PC-9 (cell line): Measurements from ENCODE around the gene CFAP74. TPM values are rescaled to one million over a fixed set of nuclear protein-coding genes. Genes with fewer than 3 reads are reported as not detected.

Source experiments
- BruUV-seq: library from RNA; stranded (reverse); fragments of 400-500 nt; replicated peaks from 2 replicates; lab custom pipeline; 2021; lab: Mats Ljungman, UMichigan
- CTCF ChIA-PET: fragments of 300-600 bp; sonication (Branson Sonifier 250); formaldehyde crosslinking; loops from one replicate; lab custom pipeline; 2022; ENCODE audit warnings: antibody characterized with exemption; lab: Charles Lee
- POLR2A ChIA-PET: fragments of 300-600 bp; sonication (Branson Sonifier 250); formaldehyde crosslinking; loops from one replicate; lab custom pipeline; 2022; ENCODE audit warnings: antibody characterized with exemption; ENCODE audit not compliant: unreplicated experiment; lab: Charles Lee
- DNase-seq, 2 experiments: peaks; one replicate each; pipeline versions ENCODE4 v3.0.0 to v3.0.0-alpha.2; 2015 to 2022; ENCODE audit warnings: mixed read lengths in 1 of 2
- H2AFZ ChIP-seq: fragments of 200-600 bp; sonication (generic); 2 replicates; pipeline ENCODE4 v1.8.1; 2017; ENCODE audit warnings: antibody characterized with exemption
- H3F3A ChIP-seq: fragments of 200-600 bp; sonication (generic); 2 replicates; pipeline ENCODE4 v1.8.1; 2017; ENCODE audit warnings: antibody characterized with exemption, mild to moderate bottlenecking, low read depth; ENCODE audit not compliant: insufficient read depth
- H3K27ac ChIP-seq: fragments of 200-600 bp; sonication (generic); 2 replicates; pipeline ENCODE4 v1.6.1; 2016; ENCODE audit warnings: mixed run types
- H3K27me3 ChIP-seq: fragments of 200-600 bp; sonication (generic); 2 replicates; pipeline ENCODE4 v1.6.1; 2016; ENCODE audit warnings: low read depth, mixed run types; ENCODE audit not compliant: insufficient read depth
- H3K36me3 ChIP-seq: fragments of 200-600 bp; sonication (generic); 2 replicates; pipeline ENCODE4 v1.6.1; 2016; ENCODE audit warnings: low read depth, mixed run types
- H3K4me1 ChIP-seq: fragments of 200-600 bp; sonication (generic); replicated peaks from 2 replicates; pipeline ENCODE4 v1.6.1; 2016; ENCODE audit warnings: mixed run types; ENCODE audit not compliant: insufficient read depth
- H3K4me2 ChIP-seq: fragments of 200-600 bp; sonication (generic); 2 replicates; pipeline ENCODE4 v1.6.1; 2017; ENCODE audit warnings: mixed run types
- H3K4me3 ChIP-seq: fragments of 200-600 bp; sonication (generic); 2 replicates; pipeline ENCODE4 v1.6.1; 2016; ENCODE audit warnings: mixed run types
- H3K79me2 ChIP-seq: fragments of 200-600 bp; sonication (generic); 2 replicates; pipeline ENCODE4 v1.6.1; 2017; ENCODE audit warnings: low read depth, mixed run types
- H3K9me2 ChIP-seq: fragments of 200-600 bp; sonication (generic); 2 replicates; pipeline ENCODE4 v1.8.1; 2017; ENCODE audit warnings: mild to moderate bottlenecking; ENCODE audit not compliant: insufficient read depth
- H3K9me3 ChIP-seq: fragments of 200-600 bp; sonication (generic); 2 replicates; pipeline ENCODE4 v1.8.1; 2016; ENCODE audit warnings: low read depth; ENCODE audit not compliant: insufficient read depth
- H4K20me1 ChIP-seq: fragments of 200-600 bp; sonication (generic); 2 replicates; pipeline ENCODE4 v1.8.1; 2017; ENCODE audit not compliant: insufficient read depth
- EZH2 ChIP-seq: fragments of 200-600 bp; sonication (generic); IDR thresholded peaks from 2 replicates; pipeline ENCODE4 v1.8.0; 2017; ENCODE audit warnings: antibody characterized with exemption, low read depth
- intact Hi-C: fragments of 100-400 bp; cut with micrococcal nuclease; formaldehyde crosslinking; loops from one replicate; pipeline ENCODE4 v1.10.0; 2022; ENCODE audit not compliant: unreplicated experiment
- total RNA-seq: library from RNA; stranded (reverse); gene quantifications from 2 replicates; pipeline ENCODE4 v1.2.3, GENCODE V29; 2021
- TF ChIP-seq, protein P1 (sequence below): fragments of 200-600 bp; sonication (generic); conservative IDR thresholded peaks from 2 replicates; pipeline ENCODE4 v1.6.1; 2017; ENCODE audit warnings: mixed run types, antibody characterized with exemption, mild to moderate bottlenecking, moderate library complexity

Gene CFAP74
- total RNA-seq, 1 experiment from 2014 or later: 2.8 TPM

DNA sequence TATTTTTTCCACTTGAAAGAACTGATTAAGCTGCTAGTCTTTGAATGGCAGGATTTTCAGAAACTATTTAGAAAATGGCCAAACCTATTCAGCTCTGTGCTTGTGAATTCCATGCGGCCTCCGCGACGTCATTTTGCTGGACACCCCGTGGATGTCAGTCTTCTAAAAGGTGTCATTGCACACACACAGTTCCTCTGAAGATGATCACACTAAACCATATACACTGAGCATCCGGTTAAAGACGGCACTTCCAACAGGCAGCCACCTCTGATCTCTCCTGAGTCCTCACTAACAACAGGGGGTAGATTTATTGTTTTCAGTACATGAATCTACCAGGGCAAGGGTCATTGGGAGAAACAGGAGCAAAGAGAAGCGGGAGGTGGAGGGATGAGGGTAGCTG is 9.1 kb downstream of the CFAP74 start:
- POLR2A ChIA-PET: no interaction called here
- CTCF ChIA-PET: no interaction called here

DNA sequence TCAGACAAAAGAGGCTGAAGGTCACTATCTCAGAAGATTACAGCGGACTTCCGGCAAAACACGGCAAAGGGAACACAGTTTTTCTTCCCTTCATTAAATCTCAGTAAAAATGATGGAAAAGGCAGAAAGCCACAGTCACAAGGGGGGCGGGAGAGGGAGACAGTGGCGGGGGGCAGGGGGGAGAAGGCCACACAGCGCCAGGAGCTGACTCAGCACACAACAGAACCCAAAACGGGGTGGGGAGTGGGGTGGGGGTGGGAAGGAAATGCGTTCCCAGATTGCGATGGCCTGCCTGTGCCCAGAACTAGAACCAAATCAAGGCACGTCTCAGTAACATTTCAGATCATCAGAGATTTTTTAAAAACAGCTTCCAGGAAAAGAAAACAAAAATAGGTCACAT is 13.4 kb downstream of the CFAP74 start:
- no peaks in the 10 kb centered on the region for H3K9me3 ChIP-seq
- no peaks in the 10 kb centered on the region for H3K79me2 ChIP-seq
- H3K4me3 ChIP-seq: no peak overlapping the region
- POLR2A ChIA-PET: interaction anchor here (0.6 kb wide), 1 partner anchor 1712 kb away, joined by 37 read pairs; no protein-coding TSS in a partner anchor
- no peak for DNase-seq
- BruUV-seq: no TSS peak
- peaks cover 47% of the 10 kb centered on the region for H3K27me3 ChIP-seq
- CTCF ChIA-PET: no interaction called here
- H3F3A ChIP-seq: no peaks in the 10 kb centered on the region
- H3K9me2 ChIP-seq: no peaks in the 10 kb centered on the region
- H3K27ac ChIP-seq: no peak overlapping the region
- no peak for TF ChIP-seq EZH2
- TF ChIP-seq, protein P1, sequence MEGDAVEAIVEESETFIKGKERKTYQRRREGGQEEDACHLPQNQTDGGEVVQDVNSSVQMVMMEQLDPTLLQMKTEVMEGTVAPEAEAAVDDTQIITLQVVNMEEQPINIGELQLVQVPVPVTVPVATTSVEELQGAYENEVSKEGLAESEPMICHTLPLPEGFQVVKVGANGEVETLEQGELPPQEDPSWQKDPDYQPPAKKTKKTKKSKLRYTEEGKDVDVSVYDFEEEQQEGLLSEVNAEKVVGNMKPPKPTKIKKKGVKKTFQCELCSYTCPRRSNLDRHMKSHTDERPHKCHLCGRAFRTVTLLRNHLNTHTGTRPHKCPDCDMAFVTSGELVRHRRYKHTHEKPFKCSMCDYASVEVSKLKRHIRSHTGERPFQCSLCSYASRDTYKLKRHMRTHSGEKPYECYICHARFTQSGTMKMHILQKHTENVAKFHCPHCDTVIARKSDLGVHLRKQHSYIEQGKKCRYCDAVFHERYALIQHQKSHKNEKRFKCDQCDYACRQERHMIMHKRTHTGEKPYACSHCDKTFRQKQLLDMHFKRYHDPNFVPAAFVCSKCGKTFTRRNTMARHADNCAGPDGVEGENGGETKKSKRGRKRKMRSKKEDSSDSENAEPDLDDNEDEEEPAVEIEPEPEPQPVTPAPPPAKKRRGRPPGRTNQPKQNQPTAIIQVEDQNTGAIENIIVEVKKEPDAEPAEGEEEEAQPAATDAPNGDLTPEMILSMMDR: no peak
- H2AFZ ChIP-seq: no peak overlapping the region
- intact Hi-C loops: no loop called here
- H3K4me1 ChIP-seq: no peaks in the 10 kb centered on the region
- H4K20me1 ChIP-seq: no peaks in the 10 kb centered on the region
- no peak overlapping the region for H3K4me2 ChIP-seq
- no peaks in the 10 kb centered on the region for H3K36me3 ChIP-seq

More for the DNA sequence above, 9.1 kb downstream of the CFAP74 start:
- Histone ChIP-seq H3K4me1 (no peaks in the 10 kb centered on the region), H3K27me3 (peaks cover 25% of the 10 kb centered on the region), H3K9me2 (no peaks in the 10 kb centered on the region), H3K36me3 (no peaks in the 10 kb centered on the region), H3K4me2 (no peak overlapping the region), H3K27ac (no peak overlapping the region), H4K20me1 (no peaks in the 10 kb centered on the region), H3K4me3 (no peak overlapping the region), H3K79me2 (no peaks in the 10 kb centered on the region), H3F3A (no peaks in the 10 kb centered on the region), H3K9me3 (no peaks in the 10 kb centered on the region), H2AFZ (no peak overlapping the region)
- TF ChIP-seq EZH2: no peak
- TF ChIP-seq, protein P1: no peak
- BruUV-seq: no TSS peak
- no peak for DNase-seq
- intact Hi-C loops: no loop called here

DNA sequence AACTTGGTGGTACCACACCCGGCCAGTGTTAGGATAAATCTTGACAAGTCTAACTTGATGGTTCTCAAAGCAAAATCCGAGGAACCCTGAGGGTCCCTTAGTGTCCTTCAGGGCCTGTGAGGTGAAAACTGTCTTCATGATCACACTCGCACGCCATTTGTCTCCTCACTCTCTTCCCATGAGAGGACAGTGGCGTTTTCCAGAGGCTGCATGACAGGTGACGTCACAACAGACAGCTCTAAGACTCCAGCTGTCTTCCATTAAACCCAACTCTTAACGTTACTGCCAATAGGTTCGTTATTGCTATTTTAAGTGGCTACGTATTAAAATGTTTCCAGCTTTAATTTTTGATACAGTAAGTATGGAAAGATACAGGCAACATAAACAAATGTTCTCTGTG is 13.8 kb downstream of the CFAP74 start:
- intact Hi-C loops: no loop called here
- H2AFZ ChIP-seq: no peak overlapping the region

More for the DNA sequence above, 13.8 kb downstream of the CFAP74 start:
- BruUV-seq: no TSS peak
- Histone ChIP-seq H4K20me1 (no peaks in the 10 kb centered on the region), H3K9me3 (no peaks in the 10 kb centered on the region), H3K36me3 (no peaks in the 10 kb centered on the region), H3K79me2 (no peaks in the 10 kb centered on the region), H3K4me1 (no peaks in the 10 kb centered on the region), H3F3A (no peaks in the 10 kb centered on the region), H3K27me3 (peaks cover 42% of the 10 kb centered on the region), H3K9me2 (no peaks in the 10 kb centered on the region), H3K27ac (no peak overlapping the region), H3K4me3 (no peak overlapping the region), H3K4me2 (no peak overlapping the region)
- POLR2A ChIA-PET: no interaction called here
- TF ChIP-seq, protein P1: no peak
- TF ChIP-seq EZH2: no peak
- CTCF ChIA-PET: interaction anchor here (0.7 kb wide), 1 partner anchor 59 kb away, joined by 18 read pairs; no protein-coding TSS in a partner anchor
- no peak for DNase-seq
